AG08395 (cell line): Measurements from ENCODE around the gene ACTRT1.

Experiments used
- DNase-seq: peaks from one replicate; pipeline ENCODE4 v3.0.0; 2012; ENCODE audit warnings: mixed read lengths, low spot score

Gene ACTRT1

DNA sequence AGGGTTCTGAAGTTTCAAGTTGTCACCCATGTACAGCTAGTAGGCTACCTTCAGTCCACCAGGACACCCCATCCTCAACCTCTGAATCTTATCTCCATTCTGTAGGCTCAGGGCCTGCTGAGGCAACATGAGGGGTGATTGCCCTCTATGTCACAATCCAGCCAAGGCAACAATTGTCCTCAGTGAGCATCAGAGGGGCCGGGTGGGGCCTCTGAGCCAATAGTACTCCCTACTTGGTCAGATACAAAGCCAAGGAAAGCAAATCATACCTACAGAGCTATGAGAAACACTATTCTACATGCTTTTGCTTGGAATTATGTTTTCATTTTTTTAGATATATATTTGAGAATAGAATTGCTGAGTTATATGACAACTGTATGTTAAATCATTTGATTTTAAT is at the start of gene ACTRT1:
TSS of gene ACTRT1 (minus strand) at position 101 of the 400 bp plus-strand sequence. CDS start 197 bp downstream, outside the sequence.
- no peak for DNase-seq

DNA sequence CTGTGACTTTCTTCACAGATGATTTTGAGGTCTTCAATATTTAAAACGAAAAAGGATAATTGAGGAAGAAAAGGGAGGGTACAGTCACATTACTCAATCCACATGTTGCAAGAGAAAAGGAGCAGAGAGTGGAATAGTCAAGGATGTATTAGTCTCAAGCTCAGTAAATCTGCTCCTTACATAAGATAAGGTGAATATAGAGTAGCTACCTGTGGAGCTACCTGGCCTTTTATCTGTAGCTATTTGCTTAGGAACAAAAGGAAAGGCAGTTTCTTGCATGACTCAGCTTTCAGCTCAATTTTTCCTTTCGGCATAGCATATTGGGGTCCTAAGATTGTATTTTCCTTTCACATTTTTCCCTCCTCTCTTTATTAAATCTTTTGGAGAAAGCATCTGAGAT is 26.3 kb upstream of the ACTRT1 start:
- no peak for DNase-seq

GRCh38 chrX:128057421-128057820 is 5.2 kb upstream of the ACTRT1 start:
- DNase-seq: no peak

- DNase-seq: no peak
These were observed 677 bp downstream of the ACTRT1 start for GRCh38 chrX:128051526-128051925.

DNA sequence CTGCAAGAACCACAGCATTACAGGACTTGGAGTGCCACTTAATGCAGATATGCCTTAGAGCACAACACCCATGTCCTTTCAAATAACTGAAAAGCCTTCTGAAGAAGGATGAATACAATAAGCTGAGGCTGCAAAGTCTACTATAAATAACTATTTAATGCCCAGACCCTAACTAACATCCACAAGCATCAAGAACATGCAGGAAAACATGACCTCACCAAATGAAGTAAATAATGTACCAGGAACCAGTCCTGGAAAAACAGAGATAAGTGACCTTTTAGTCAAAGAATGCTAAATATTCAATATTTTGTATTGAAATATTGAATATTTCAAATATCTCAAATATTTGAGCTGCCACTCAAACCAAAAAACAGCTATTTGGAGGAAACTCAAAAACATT is 16.9 kb downstream of the ACTRT1 start:
- no peak for DNase-seq

DNA sequence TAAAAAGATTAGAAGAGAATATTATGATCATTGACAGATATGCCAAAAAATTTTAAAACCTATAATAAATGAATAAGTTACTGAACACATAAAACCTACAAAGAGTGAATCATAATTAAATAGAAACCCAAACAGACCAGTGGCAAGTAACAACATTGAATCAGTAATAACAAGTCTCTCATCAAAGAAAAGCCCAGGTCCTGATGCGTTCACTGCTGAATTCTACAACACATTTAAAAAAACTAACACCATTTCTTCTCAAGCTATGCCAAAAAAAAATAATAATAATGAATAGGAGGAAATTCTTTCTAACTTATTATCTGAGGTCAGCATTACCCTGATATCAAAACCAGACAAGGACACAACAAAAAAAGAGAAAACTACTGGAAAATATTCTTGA is 30.6 kb downstream of the ACTRT1 start:
- DNase-seq: no peak

GRCh38 chrX:128020701-128021100 is 31.5 kb downstream of the ACTRT1 start:
- DNase-seq: no peak

DNA sequence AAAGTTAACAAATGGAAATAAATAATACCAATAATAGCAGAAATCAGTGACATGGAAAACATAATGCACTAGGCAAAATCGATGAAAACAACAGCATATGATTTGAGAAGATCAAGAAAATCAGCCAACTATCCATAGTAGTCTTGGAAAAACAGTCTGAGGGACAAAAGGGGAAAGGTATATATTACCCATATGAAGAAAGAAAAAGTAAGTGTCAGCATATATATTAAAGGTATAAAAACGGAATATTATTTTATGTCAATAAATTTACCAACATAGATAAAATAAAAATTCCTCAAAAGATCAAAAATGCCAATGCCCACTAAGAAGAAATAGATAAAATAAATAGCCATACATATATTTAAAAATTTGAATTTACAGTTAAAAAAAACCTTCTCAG is 33.0 kb downstream of the ACTRT1 start:
- no peak for DNase-seq

- no peak for DNase-seq
These were observed 40.2 kb downstream of the ACTRT1 start for GRCh38 chrX:128012015-128012414.

DNA sequence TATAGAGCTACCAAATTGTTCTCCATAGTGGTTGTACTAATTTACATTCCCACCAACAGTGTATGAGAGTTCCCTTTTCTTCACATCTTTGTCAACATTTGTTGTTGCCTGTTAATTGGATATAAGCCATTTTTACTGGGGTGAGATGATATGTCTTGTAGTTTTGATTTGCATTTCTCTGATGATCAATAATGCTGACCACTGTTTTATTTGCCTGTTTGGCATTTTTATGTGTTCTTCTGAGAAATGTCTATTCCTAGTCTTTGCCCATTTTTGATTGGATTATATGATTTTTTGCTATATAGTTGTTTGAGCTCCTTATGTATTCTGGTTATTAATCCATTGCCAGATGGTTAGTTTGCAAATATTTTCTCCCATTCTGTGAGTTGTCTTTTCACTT is 44.3 kb downstream of the ACTRT1 start:
- no peak for DNase-seq
